Left cardiac atrium (tissue), 4 donors: ENCODE results near the gene LSP1. TPM values are rescaled to one million over a fixed set of nuclear protein-coding genes. Genes with fewer than 3 reads are reported as not detected.

Experiments used
- ATAC-seq, 2 donors: fragments of 200-7000 bp; cut with Tn5 transposase; one replicate each; pipeline ENCODE4 v1.9.1; 2020; ENCODE audit warnings: mild to moderate bottlenecking in 2 of 2, moderate library complexity in 2 of 2
- DNase-seq: peaks from one replicate; pipeline ENCODE4 v3.0.0-alpha.2; 2020
- intact Hi-C, 2 donors: fragments of 100-400 bp; cut with DNase I; formaldehyde crosslinking; loops; one replicate each; pipeline versions ENCODE4 v1.14.1 to v1.15.1; 2022 to 2023
- total RNA-seq, 2 donors: library from RNA; stranded (reverse); fragmentation: NEBNext Ultra II Directional; extraction: Animal tissue kit (Norgen Biotek cat#: 25700); gene quantifications; one replicate each; pipeline ENCODE4 v1.2.1, GENCODE V29; 2021
- donor health status: DM: no; HTN: yes; CAD: no.
- donor health status: DM: no; HTN: yes; CAD: no; lungs with severe emphysema.
- donor health status: DM: yes; HTN: yes; CAD: no.
- donor health status: Dilated cardiomyopathy.

LSP1 gene
- total RNA-seq, 2 donors from 2014 or later = 24.9 to 31.2 TPM

- ATAC-seq = peak; percentile 7 to 10
- peak; percentile 19 for DNase-seq
- intact Hi-C loops = no loop called here
Measured at GRCh38 chr11:1890856-1891830, 38.3 kb downstream of the LSP1 start.

- intact Hi-C loops = no loop called here
- ATAC-seq (no peak), DNase-seq (no peak)
Measured at GRCh38 chr11:1891831-1892115, 38.9 kb downstream of the LSP1 start, which contains the start of gene PRR33. TSS of gene PRR33 (minus strand) at chr11:1891895. CDS start at chr11:1890584, 1,311 bp downstream.

GRCh38 chr11:1892116-1892515 lies 39.2 kb downstream of the LSP1 start:
- peak in 1 of 2 donors; percentile 35 for ATAC-seq
- intact Hi-C loops = no loop called here
- no peak for DNase-seq

GRCh38 chr11:1892558-1892957 lies 39.7 kb downstream of the LSP1 start:
- ATAC-seq (no peak), DNase-seq (no peak)
- intact Hi-C loops = no loop called here

GRCh38 chr11:1893581-1894359 lies 40.9 kb downstream of the LSP1 start:
- no peak for ATAC-seq
- intact Hi-C loops = loop anchor here (1.0 kb wide), 1 partner anchor 23 kb away; no protein-coding TSS in a partner anchor
- no peak for DNase-seq

GRCh38 chr11:1894759-1895158 lies 41.9 kb downstream of the LSP1 start:
- DNase-seq = no peak
- no peak for ATAC-seq
- intact Hi-C loops = no loop called here

- intact Hi-C loops = no loop called here
- ATAC-seq = no peak
- no peak for DNase-seq
Measured at GRCh38 chr11:1896468-1896867, 43.6 kb downstream of the LSP1 start.

GRCh38 chr11:1896923-1897322 lies 44.0 kb downstream of the LSP1 start:
- DNase-seq = no peak
- no peak for ATAC-seq

GRCh38 chr11:1899090-1899489 lies 46.2 kb downstream of the LSP1 start:
- no peak for DNase-seq
- intact Hi-C loops = no loop called here
- ATAC-seq = no peak

More at GRCh38 chr11:1896923-1897322, 44.0 kb downstream of the LSP1 start:
- intact Hi-C loops = no loop called here

GRCh38 chr11:1899686-1900085 lies 46.8 kb downstream of the LSP1 start:
- no peak for ATAC-seq
- no peak for DNase-seq
- intact Hi-C loops = no loop called here

- DNase-seq = no peak
- no peak for ATAC-seq
- intact Hi-C loops = no loop called here
Measured at GRCh38 chr11:1906181-1906580, 53.3 kb downstream of the LSP1 start.

- no peak for DNase-seq
- intact Hi-C loops = no loop called here
- no peak for ATAC-seq
Measured at GRCh38 chr11:1906611-1907423, 53.9 kb downstream of the LSP1 start.

- intact Hi-C loops = no loop called here
- no peak for DNase-seq
- peak; percentile 56 to 64 for ATAC-seq
Measured at GRCh38 chr11:1908618-1909017, 55.7 kb downstream of the LSP1 start.

GRCh38 chr11:1909524-1909923 lies 56.6 kb downstream of the LSP1 start:
- ATAC-seq (no peak), DNase-seq (no peak)
- intact Hi-C loops = no loop called here

- intact Hi-C loops = no loop called here
- ATAC-seq = no peak
- no peak for DNase-seq
Measured at GRCh38 chr11:1912289-1912878, 59.5 kb downstream of the LSP1 start.

GRCh38 chr11:1913271-1914060 lies 60.6 kb downstream of the LSP1 start:
- ATAC-seq (no peak), DNase-seq (no peak)
- intact Hi-C loops = loop anchor here in 1 of 2 donors (2.0 kb wide), 1 partner anchor 23 kb away; no protein-coding TSS in a partner anchor

GRCh38 chr11:1915795-1916131 lies 62.9 kb downstream of the LSP1 start:
- intact Hi-C loops = loop anchor here (1.0 to 5.0 kb wide), 3 partner anchors 21 to 33 kb away; no protein-coding TSS in a partner anchor
- ATAC-seq = no peak
- DNase-seq = no peak
